ENCODE measurements around the gene KLF14. TPM values are rescaled to one million over a fixed set of nuclear protein-coding genes. Genes with fewer than 3 reads are reported as not detected.
"Not testable (repeated sequence)": the region's sequence is repeated elsewhere in the genome, so short reads cannot be mapped to it uniquely, and the experiment has no call there.

Gene KLF14
- total RNA-seq: not detected

DNA sequence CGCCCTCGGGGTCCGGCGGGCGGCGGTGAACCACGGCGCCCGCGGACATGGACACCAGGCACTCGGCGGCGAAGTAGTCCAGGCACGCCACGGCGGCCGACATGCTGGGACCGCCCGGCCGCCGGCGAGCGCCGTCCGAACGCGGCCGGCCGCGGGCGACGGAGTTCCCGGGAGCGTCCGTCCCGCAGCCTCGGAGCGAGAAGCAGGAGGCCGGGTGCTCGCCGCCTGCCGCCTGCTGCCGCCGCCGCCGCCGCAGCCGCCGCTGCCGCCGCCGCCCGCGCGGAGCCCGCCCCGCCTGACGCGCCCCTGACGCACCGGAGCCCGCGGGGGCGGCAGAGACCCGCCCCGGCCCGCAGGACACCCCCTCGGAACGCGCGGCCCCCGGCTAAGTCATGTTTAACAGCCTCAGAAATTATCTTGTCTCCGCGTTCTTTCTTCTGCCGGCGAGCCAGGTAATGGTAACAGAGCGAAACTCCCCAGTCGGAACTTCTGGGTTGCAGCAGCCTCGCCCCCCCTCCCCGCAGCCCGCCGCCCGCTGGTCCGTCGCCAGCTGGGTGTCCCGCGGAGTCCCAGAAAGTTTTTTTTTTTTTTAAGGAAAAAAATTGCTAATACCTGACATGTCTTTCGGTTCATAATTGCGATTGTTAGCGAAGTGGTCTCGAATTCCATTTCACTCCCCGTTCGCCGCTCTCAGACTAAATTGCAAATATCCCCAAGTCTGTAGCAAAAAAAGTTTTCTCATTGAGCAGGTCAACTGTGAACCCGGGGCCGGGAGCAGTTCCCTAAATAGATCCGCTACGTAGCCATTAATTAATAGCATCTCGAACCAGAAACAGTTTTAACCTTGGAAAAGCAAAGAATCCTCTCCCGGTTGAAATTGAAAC lies at the start of gene KLF14:
Gene KLF14 (minus strand): TSS at position 277 of the 884 bp plus-strand sequence. CDS start 174 bp downstream, at position 103.
- peak in 1 of 2 donors; percentile 38 for DNase-seq (ENCODE audit: low spot score in 2 of 2)
- no peak for FAIRE-seq

DNA sequence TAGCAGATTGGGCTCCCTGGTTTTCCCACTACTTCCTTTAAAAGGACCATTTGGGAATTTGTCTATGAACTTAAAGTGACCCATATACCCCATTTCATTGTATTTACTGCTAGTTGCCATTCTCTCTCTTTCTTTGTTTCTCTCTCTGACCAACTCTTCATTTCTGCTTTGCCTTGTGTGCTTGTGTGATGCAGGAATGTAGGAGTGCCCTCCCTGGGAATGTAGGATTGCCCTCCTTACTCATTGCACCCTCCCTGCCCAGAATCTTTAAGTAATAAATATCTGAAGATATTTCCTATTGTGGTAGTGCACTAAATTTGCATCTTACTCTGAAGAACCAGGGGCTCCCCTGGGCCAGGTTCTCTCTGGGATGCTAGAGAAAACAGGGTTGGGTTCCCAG lies 47.3 kb upstream of the KLF14 start:
- no peak for FAIRE-seq
- DNase-seq (ENCODE audit: low spot score in 2 of 2): no peak

DNA sequence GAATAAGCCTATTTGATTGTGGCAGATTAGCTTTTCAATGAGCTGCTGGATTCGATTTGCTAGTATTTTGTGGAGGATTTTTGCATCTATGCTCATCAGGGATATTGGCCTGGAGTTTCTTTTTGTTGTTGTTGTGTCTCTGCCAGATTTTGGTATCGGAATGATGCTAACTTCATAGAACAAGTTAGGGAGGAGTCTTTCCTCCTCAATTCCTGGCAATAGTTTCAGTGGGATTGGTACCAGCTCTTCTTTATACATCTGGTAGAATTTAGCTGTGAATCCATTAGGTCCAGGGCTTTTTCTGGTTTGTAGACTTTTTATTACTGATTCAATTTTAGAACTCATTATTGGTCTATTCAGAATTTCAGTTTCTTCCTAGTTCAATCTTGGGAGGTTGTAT lies 43.4 kb upstream of the KLF14 start:
- no peak for DNase-seq (ENCODE audit: low spot score in 2 of 2)
- no peak for FAIRE-seq

DNA sequence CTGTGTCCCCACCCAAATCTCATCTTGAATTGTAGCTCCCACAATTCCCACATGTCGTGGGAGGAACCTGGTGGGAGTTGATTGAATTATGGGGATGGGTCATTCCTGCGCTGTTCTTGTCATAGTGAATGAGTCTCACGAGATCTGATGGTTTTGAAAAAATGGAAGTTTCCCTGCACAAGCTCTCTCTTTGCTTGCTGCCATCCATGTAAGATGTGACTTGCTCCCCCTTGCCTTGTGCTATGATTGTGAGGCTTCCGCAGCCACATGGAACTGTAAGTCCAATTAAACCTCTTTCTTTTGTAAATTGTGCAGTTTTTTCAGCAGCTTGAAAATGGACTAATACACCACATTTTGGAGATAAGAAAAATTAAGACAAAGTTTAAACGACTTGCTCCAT lies 38.4 kb upstream of the KLF14 start:
- DNase-seq (ENCODE audit: low spot score in 2 of 2); FAIRE-seq: not testable (repeated sequence)

DNA sequence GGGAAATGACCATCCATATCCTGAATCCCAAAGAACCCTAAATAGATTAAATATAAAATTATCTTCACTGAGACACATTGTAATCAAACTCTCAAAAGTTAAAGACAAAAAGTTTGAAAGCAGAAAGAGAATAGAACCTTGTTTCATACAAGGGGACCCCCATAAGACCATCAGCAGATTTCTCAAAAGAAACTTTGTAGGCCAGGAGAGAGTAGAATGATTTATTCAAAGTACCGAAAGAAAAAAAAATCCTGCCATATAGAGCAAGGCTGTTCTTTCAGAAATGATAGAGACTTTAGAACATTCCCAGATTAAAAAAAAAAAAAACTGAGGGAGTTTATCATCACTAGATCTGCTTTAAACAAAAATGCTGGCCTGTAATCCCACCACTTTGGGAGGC lies 34.8 kb upstream of the KLF14 start:
- DNase-seq (ENCODE audit: low spot score in 2 of 2): no peak
- FAIRE-seq: no peak

DNA sequence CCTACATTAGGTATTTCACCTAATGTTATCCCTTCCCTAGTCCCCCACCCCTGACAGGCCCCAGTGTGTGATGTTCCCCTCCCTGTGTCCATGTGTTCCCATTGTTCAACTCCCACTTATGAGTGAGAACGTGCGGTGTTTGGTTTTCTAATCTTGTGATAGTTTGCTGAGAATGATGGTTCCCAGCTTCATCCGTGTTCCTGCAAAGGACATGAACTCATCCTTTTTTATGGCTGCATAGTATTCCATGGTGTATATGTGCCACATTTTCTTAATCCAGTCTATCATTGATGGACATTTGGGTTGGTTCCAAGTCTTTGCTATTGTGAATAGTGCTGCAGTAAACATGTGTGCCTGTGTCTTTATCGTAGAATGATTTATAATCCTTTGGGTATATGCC lies 30.6 kb upstream of the KLF14 start:
- FAIRE-seq; DNase-seq (ENCODE audit: low spot score in 2 of 2): not testable (repeated sequence)

DNA sequence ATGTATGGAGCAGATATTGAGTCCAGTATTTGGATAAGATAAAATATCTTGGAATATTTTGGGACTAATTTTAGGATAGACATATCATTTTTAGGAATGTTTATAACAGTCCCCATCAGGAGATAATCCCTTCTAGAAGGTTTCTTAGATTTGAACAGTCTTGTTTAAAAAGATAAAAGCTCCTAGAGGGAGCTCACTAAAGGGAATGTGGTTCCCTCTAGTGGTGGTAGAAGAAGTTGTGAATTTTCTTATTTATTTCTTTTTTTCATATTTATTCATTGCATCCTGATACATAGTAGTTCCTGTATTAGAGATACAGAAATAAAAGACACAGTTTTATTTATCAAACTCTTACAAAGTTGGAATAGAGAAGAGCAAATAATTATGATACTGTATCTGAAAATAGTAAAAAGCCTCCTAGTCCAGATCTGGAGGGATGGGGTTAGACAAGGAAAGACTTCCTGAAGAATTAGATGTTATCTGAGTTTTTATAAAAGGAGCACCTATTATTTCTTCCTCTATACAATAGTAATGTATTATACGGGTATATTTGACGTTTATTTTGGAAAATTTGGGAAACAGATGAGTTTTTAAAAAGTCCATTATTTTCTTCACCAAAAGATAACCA lies 24.5 kb upstream of the KLF14 start:
- FAIRE-seq (peak; percentile 88), DNase-seq (ENCODE audit: low spot score in 2 of 2) (peak in 1 of 2 donors; percentile 25)

DNA sequence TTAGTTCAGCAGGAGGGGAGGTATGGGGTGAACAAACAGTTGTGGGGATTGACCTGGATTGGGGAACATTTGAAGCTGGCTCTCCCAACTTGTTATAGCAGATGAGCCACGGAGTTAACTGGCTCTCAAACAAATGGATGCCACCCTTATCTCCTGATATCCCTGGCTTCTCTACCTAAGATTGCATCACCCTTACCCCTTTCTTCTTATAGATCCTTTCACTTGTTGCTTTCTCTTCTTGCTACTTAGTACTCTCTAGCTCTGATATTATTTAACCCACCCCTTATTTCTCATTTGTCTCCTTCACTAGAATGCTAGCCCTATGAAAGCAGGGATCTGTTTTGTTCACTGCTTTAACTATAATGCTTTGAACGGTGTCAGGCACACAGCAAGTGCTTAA lies 22.3 kb upstream of the KLF14 start:
- FAIRE-seq (no peak), DNase-seq (ENCODE audit: low spot score in 2 of 2) (no peak)

DNA sequence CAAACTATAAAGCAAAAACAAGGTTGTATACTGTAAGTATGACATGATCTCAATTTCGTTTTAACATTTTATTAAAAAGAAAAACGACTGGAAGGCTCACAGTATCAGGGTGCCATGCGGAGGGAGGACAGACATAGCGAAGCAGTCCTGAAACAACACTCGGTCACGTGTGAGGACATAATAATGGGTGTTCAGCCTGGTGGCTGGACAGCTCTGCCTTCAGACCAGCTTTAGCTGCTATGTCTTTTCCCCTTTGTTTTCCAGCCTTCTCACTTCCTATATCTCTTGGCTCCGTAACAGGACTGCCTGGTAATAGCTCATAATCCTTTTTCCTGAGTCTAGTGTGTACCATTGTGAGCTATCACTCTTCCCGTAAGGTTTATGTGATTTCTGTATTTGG lies 18.4 kb upstream of the KLF14 start:
- DNase-seq (ENCODE audit: low spot score in 2 of 2) (no peak), FAIRE-seq (no peak)

DNA sequence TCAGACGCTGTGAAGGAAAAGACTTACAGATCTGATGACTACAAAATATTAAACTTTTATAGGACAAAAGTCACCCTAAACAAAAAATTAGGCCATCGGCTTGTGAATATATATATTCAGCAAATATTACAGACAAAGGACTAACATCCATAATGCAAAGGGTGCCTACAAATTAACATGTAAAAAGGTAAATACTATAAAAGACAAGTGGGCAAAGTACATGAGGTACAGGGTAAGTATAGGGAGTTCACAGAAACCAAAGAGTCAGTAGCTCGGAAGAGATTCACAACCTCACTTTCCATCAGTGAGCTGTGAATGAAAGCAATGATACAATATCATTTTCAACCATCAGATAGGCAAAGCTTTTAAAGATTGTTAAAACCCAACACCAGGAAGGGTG lies 16.7 kb upstream of the KLF14 start:
- no peak for DNase-seq (ENCODE audit: low spot score in 2 of 2)
- no peak for FAIRE-seq

DNA sequence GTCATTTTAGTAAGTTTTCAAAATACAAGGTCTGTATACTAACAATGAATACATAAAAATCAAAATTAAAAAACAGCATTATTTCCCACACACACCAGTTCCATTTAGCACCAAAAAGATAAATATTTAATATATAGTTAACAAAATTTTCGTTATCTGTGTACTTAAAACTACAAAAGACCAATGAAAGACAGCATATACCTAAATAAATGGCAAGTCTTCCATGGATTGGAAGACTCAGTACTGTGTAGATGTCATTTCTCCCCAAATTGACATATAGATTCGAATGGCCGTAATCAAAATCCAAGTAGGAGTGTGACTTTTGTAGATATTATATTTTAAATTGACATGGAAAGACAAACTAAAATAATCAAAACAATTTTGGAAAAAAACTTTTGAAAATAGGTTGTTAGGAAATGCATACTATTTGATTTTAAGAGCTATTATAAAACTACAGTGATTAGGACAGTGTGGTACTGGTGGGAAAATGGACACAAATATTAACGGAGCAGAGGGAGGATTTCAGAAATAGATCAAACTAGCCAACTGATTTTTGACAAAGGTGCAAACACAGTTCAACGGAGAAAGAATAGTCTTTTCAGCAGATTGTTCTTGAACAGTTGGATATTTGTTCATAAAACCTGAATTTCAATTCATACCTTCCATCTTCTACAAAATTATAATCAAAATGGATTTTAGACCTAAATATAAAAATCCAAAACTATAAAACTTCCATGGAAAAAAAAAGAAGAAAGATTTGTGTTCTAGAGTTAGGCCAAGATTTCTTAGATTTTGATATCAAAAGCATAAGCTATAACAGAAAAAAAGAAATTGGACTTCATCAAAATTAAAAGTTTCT lies 14.8 kb upstream of the KLF14 start:
- DNase-seq (ENCODE audit: low spot score in 2 of 2): no peak
- FAIRE-seq: no peak

DNA sequence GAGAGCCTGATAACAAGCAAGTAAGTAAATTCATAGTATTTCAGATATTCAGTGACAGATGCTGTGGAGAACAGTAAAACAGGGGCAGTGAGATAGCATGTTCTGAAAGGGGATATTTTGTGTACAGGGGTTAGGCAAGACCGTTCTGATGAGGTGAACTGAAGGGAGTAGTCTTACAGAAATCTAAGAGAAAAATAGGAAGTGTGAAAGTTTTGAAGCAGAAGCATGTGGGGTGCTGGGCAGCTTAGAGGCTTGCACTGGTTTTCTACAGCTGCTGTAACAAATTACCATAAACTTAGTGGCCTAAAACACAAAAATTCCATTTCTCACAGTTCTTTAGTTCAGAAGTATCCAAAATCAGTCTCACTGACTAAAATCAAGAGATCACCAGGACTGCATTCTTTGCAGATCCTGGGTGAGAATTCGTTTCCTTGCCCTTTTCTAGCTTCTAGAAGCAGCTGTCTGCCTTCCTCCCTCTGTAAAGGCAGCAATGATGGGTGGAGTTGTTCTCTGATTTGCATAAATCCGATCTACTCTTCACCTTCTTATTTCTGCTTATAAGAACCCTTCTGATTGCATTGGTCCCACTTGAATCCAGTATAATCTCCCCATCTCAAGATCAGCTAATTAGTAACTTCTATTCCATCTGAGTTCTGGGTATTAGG lies 7.5 kb upstream of the KLF14 start:
- DNase-seq (ENCODE audit: low spot score in 2 of 2) (no peak), FAIRE-seq (no peak)

DNA sequence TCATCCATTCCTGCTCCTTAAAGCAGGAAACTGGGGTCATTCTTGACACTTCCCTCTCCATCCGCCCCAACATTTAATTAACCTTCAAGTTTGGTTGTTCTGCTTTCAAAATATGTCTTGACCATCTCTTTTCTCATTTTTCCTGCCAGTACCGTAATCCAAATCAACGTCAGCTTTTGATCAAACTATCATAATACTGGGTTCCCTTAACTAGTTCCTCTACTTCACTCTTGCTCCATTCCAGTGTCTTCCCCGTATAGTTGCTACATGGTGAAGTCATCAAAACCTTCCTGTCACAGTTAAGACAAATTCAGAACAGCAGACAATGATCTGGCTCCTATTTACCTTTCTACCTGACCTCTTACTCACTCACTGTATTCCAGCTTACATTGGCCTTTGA lies 6.6 kb upstream of the KLF14 start:
- no peak for FAIRE-seq
- no peak for DNase-seq (ENCODE audit: low spot score in 2 of 2)

DNA sequence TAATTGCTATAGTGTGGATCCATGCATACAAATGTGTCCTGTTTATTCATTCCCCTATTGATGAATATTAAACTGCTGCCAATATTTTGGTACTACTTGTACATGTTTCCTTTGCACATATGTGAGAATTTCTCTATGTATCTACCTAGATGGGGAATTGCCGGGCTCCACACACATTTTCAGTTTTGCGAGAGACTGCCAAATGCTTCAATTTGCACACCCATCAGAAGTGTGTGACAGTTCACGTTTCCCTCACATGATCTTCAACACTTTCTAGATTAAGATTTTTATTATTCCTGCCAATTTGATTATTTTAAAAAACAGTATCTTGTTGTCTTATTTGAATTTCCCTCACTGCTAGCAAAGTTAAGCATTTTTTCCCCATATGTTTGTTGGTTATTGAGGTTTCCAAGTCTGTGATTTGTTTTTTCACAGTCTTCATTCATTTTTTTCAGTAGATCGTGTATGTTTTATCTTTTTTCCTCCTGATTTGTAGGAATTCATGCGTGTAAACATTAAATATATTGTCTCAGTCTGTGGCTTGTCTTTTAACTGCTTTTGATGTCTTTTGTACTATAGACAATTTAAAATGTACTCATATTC lies 2.4 kb upstream of the KLF14 start:
- FAIRE-seq: no peak
- no peak for DNase-seq (ENCODE audit: low spot score in 2 of 2)

DNA sequence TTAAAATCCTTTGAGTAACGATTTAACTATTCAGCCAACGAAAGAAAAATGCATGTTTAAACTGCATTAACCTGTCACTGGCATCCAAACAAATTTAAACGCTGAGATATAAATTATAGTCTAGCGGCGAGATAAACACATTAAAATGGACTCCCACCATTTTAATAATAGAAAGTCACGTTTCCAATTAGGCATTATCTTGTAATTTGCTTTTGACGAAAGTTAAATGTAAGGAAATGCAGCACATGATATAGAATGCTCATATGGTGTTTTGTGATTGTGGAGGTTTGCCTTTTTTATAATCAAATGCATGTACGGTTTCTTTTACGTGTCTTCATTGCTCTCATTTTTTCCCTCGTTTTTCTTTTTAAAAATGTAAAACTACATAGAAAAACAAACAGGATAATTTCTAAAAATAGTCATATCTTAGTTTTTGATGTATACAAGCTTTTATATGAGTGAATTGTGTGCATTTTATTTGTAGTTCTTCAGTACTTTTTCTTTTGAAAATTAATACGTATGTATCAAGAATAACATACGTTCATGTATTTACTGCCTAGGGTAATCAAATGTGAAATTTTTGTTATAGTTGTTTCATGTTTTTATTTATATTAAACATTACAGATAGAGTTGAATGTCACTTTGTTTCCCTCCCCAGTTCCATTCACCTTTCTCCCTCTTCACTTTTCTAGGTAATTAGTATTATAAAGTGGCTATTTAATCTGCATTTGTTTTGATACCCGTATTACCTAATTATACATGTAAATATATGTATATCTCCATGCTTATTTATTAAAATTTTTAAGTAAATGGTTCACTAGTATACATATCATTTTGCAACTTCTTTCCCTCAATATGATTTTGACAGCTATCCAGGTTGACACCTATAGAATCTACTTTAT lies 1.1 kb upstream of the KLF14 start:
- FAIRE-seq: no peak
- no peak for DNase-seq (ENCODE audit: low spot score in 2 of 2)

DNA sequence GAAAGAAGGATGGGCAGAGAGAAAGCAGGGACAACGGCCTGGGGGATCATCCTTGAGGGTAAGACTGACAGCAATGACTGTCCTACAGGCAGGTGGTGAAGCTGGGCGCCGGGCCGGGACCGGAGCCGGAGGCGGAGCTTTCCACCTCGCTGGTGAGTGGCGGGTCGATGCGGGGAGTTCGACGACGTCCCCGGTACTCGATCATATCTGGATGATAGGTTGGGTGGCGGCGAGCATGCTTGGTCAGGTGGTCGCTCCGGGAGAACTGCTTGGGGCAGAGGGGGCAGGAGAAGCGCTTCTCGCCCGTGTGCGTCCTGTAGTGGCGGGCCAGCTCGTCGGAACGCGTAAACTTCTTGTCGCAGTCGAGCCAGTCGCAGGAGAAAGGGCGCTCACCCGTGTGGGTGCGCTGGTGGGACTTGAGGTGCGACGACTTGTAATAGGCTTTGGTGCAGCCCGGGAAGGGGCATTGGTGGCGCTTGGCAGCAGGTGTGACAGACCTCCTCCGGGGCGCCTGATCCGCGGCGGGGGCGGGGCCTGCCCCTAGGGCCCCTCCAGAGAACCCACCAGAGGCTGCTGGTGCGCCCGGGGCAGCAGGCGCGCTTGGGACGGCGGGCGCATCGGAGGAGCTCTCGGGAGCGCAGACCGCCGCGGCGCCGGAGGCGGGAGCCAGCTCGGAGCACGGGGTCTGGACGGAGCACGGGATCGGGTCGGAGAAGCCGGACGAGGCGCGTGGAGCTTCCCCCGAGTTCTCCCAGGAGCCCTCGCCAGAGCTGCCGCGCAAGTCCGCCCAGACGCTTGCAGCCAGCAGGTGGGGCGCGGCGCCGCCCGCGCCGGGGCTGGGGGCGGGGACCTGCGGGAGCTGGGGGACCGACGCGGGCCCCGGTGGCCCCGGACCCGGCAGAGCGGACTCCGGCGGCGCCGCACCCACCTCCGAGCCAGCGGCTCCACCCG lies 752 bp downstream of the KLF14 start:
- DNase-seq (ENCODE audit: low spot score in 2 of 2) (no peak), FAIRE-seq (no peak)

DNA sequence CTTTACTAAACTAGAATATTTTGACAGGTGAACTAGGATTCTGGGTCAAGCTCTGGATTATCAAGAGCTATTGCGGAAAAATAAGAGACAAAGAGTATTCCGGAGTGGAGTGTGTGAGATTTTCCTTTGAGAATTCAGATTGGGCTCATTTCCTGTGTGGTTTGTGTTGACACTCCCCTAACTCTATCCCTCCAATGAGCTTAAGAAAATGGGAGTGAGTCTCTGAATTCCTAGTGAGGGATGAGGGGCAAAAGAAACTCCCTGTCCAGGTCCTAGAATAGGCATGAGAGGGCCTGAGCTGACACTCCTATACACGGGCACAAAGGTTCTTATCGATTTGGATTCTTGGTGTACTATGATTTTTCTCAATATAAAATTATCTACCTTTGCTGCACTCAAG lies 10.2 kb downstream of the KLF14 start:
- FAIRE-seq: no peak
- DNase-seq (ENCODE audit: low spot score in 2 of 2): no peak

Data from frontal cortex (tissue), 4 donors.